Panc1 (cell line): ENCODE results near the gene PTTG2. TPM values are rescaled to one million over a fixed set of nuclear protein-coding genes. Genes with fewer than 3 reads are reported as not detected.

ENCODE experiments used
- ATAC-seq: fragments of 200-7000 bp; cut with Tn5 transposase; 2 replicates; pipeline ENCODE4 v1.9.1; 2020; ENCODE audit warnings: mild to moderate bottlenecking, moderate library complexity
- Bru-seq: library from RNA; stranded (reverse); fragments of 400-500 nt; gene quantifications from one replicate; lab custom pipeline; 2021; lab: Mats Ljungman, UMichigan
- BruChase-seq, 2 experiments: library from RNA; stranded (reverse); fragments of 400-500 nt; gene quantifications; one replicate each; lab custom pipeline; 2021; lab: Mats Ljungman, UMichigan
- BruUV-seq: library from RNA; stranded (reverse); fragments of 400-500 nt; replicated peaks from 2 replicates; lab custom pipeline; 2021; lab: Mats Ljungman, UMichigan
- CTCF ChIA-PET: fragments of 300-600 bp; sonication (Branson Sonifier 250); formaldehyde crosslinking; loops from one replicate; lab custom pipeline; 2022; ENCODE audit warnings: antibody characterized with exemption; lab: Charles Lee
- POLR2A ChIA-PET: fragments of 300-600 bp; sonication (Branson Sonifier 250); formaldehyde crosslinking; loops from one replicate; lab custom pipeline; 2022; ENCODE audit warnings: antibody characterized with exemption; lab: Charles Lee
- DNase-seq: peaks from one replicate; pipeline ENCODE4 v3.0.0-alpha.2; 2010; ENCODE audit warnings: low read depth, low spot score
- H3K27ac ChIP-seq: 2 replicates; pipeline ENCODE4 v1.5.1; 2011; ENCODE audit warnings: mild to moderate bottlenecking, low read length, inconsistent platforms
- H3K27me3 ChIP-seq: fragments of 200-500 bp; sonication (Bioruptor generic); 2 replicates; pipeline ENCODE4 v1.6.0; 2014; ENCODE audit warnings: low read length, inconsistent platforms; ENCODE audit not compliant: control insufficient read depth, insufficient read depth
- H3K36me3 ChIP-seq: fragments of 200-500 bp; sonication (Bioruptor generic); 2 replicates; pipeline ENCODE4 v1.5.1; 2014; ENCODE audit warnings: inconsistent platforms, mild to moderate bottlenecking, low read length, moderate library complexity; ENCODE audit not compliant: control insufficient read depth, insufficient read depth
- H3K4me1 ChIP-seq: 2 replicates; pipeline ENCODE4 v1.5.1; 2011; ENCODE audit warnings: inconsistent platforms, mild to moderate bottlenecking, low read length, moderate library complexity; ENCODE audit not compliant: control insufficient read depth, insufficient read depth
- H3K4me3 ChIP-seq, 2 experiments: 2 replicates each; pipeline ENCODE4 v1.5.1; 2011 to 2012; ENCODE audit warnings: low read depth in 2 of 2, low read length in 2 of 2, mild to moderate bottlenecking in 2 of 2, inconsistent platforms in 1 of 2, moderate library complexity in 1 of 2
- H3K9me3 ChIP-seq: fragments of 200-500 bp; sonication (Bioruptor generic); 2 replicates; pipeline ENCODE4 v1.5.1; 2014; ENCODE audit warnings: low read depth, mild to moderate bottlenecking, inconsistent platforms, low read length, moderate library complexity; ENCODE audit not compliant: control insufficient read depth, insufficient read depth
- POLR2AphosphoS5 ChIP-seq: IDR thresholded peaks from 2 replicates; pipeline ENCODE4 v1.6.1; 2012; ENCODE audit warnings: mild to moderate bottlenecking, low read depth, low read length, moderate library complexity
- REST ChIP-seq, 2 experiments: IDR thresholded peaks; 2 replicates each; pipeline ENCODE4 v1.6.1; 2011 to 2012; ENCODE audit warnings: low read depth in 2 of 2, control low read depth in 1 of 2, low read length in 1 of 2, mild to moderate bottlenecking in 1 of 2, moderate library complexity in 1 of 2; ENCODE audit not compliant: insufficient read depth in 1 of 2
- SIN3A ChIP-seq: IDR thresholded peaks from 2 replicates; pipeline ENCODE4 v1.6.1; 2012; ENCODE audit warnings: low read depth, mild to moderate bottlenecking, low read length, moderate library complexity, borderline replicate concordance; ENCODE audit not compliant: insufficient read depth
- TCF7L2 ChIP-seq: IDR thresholded peaks from 2 replicates; pipeline ENCODE4 v1.6.1; 2011; ENCODE audit warnings: mild to moderate bottlenecking, low read depth, low read length, inconsistent platforms
- in situ Hi-C: cut with HindIII; loops from 2 replicates; pipeline ENCODE4 v1.10.0; 2016; ENCODE audit warnings: low sequenced_read_pairs, low pct_unique_long_range_greater_than_20kb
- intact Hi-C: fragments of 100-400 bp; cut with micrococcal nuclease; formaldehyde crosslinking; loops from one replicate; pipeline ENCODE4 v1.10.0; 2022; ENCODE audit not compliant: unreplicated experiment
- long read RNA-seq: library from polyadenylated mRNA; unstranded; transcript quantifications from one replicate; pipeline ENCODE4 v2.0.0, GENCODE V29; 2021; ENCODE audit not compliant: unreplicated experiment
- polyA plus RNA-seq: library from polyadenylated mRNA; unstranded; fragments of >200 nt; gene quantifications from one replicate; pipeline ENCODE4 v1.2.1, GENCODE V29; 2012; ENCODE audit warnings: missing spikeins; ENCODE audit not compliant: insufficient read length
- total RNA-seq: library from RNA; stranded (reverse); gene quantifications from one replicate; pipeline ENCODE4 v1.2.1, GENCODE V29; 2021; ENCODE audit not compliant: unreplicated experiment
- TF ChIP-seq, protein P1 (sequence below): fragments of 450-650 bp; IDR thresholded peaks from 2 replicates; pipeline ENCODE4 v1.5.1; 2017; ENCODE audit warnings: mild to moderate bottlenecking

PTTG2 gene
- not detected for total RNA-seq
- not detected for polyA plus RNA-seq
- Bru-seq, nascent RNA: not detected
- not detected for BruChase-seq, experiment 1, labeled RNA remaining after a 2-hour chase
- BruChase-seq, experiment 2, labeled RNA remaining after a 6-hour chase: not detected
- long read RNA-seq: 0 reads

DNA sequence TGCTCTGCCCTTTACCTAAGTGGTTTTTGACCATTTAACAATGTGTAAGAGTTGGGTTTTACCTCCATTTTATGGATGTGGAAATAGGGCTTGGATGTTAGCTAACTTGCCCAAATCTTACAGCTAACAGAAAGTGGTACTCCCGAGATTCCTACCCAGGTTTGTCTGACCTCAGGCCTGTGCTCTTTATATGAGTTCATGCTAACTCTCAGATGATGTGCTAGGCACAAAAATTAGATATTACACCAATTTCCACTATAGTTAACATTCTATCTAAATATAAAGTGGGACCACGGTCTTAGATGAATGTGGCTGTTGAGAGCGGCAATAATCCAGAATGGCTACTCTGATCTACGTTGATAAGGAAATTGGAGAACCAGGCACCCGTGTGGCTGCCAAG lies at the start of gene PTTG2:
Gene PTTG2, plus strand, starts transcription at position 301 of the 400 bp plus-strand sequence. Its CDS starts 37 bp downstream, at position 338.
- TF ChIP-seq TCF7L2: no peak
- no peak for TF ChIP-seq POLR2AphosphoS5
- in situ Hi-C loops (no loop called here), intact Hi-C loops (no loop called here)
- ATAC-seq: no peak
- no peak within 1 kb of the TSS for H3K4me3 ChIP-seq
- no peak for DNase-seq
- H3K36me3 ChIP-seq: no peaks in the 10 kb centered on the region
- ChIA-PET POLR2A (no interaction called here), CTCF (no interaction called here)
- H3K27ac ChIP-seq: no peak within 1 kb of the TSS
- H3K27me3 ChIP-seq: no peaks in the 10 kb centered on the region
- H3K9me3 ChIP-seq: no peaks in the 10 kb centered on the region
- no TSS peak for BruUV-seq
- H3K4me1 ChIP-seq: no peaks in the 10 kb centered on the region

DNA sequence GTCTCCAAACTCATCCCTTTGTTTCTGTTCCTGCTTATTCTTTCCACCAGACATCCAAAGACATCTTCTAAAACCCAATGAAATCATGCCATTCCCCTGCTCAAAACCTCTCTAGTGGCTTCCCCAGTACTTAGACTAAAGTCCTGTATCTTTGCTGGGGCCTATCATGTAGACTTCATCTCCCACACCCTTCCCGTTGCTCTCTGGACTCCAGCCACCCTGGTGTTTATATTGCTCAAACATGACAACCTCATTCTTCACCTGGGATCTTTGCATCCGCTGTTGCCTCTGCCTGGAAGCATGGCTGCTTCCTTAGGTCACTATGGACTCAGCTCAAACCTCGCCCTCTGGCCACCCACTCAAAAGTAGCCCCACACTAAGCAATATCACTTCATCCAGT lies 45.7 kb upstream of the PTTG2 start:
- POLR2A ChIA-PET: no interaction called here
- TF ChIP-seq, protein P1, sequence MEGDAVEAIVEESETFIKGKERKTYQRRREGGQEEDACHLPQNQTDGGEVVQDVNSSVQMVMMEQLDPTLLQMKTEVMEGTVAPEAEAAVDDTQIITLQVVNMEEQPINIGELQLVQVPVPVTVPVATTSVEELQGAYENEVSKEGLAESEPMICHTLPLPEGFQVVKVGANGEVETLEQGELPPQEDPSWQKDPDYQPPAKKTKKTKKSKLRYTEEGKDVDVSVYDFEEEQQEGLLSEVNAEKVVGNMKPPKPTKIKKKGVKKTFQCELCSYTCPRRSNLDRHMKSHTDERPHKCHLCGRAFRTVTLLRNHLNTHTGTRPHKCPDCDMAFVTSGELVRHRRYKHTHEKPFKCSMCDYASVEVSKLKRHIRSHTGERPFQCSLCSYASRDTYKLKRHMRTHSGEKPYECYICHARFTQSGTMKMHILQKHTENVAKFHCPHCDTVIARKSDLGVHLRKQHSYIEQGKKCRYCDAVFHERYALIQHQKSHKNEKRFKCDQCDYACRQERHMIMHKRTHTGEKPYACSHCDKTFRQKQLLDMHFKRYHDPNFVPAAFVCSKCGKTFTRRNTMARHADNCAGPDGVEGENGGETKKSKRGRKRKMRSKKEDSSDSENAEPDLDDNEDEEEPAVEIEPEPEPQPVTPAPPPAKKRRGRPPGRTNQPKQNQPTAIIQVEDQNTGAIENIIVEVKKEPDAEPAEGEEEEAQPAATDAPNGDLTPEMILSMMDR: no peak
- DNase-seq (no peak), ATAC-seq (no peak)
- intact Hi-C loops: no loop called here
- CTCF ChIA-PET: no interaction called here
- in situ Hi-C loops: no loop called here
- Histone ChIP-seq H3K27ac (no peak overlapping the region), H3K4me3 (no peak overlapping the region), H3K36me3 (no peaks in the 10 kb centered on the region), H3K9me3 (no peaks in the 10 kb centered on the region), H3K4me1 (no peaks in the 10 kb centered on the region), H3K27me3 (peaks cover 6% of the 10 kb centered on the region; the same call in 1 of the 2 replicates)
- no TSS peak for BruUV-seq

DNA sequence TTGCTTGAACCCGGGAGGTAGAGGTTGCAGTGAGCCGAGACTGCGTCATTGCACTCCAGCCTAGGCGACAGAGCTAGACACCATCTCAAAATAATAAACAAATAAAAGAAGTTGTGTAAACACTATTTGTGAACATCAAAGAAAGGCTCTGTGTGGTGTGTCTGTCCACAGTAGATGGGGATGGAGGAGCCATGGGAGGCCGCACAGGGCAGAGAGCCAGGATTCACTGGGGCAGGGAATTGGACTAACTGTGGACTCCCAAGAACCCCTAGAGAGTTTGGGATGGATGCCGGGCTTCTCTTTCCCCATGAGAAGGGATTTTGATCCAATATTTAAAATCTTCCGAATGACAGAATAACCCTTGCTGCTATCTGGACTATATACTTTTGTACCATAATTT lies 42.8 kb upstream of the PTTG2 start:
- no peaks in the 10 kb centered on the region for H3K4me1 ChIP-seq
- H3K36me3 ChIP-seq: no peaks in the 10 kb centered on the region
- DNase-seq (no peak), ATAC-seq (no peak)
- no TSS peak for BruUV-seq
- intact Hi-C loops: no loop called here
- POLR2A ChIA-PET: no interaction called here
- H3K9me3 ChIP-seq: no peaks in the 10 kb centered on the region
- H3K4me3 ChIP-seq: no peak overlapping the region
- CTCF ChIA-PET: interaction anchor here (0.5 kb wide), 1 partner anchor 92 kb away, joined by 3 read pairs; no protein-coding TSS in a partner anchor
- H3K27ac ChIP-seq: no peak overlapping the region
- TF ChIP-seq REST (IDR thresholded peaks at IDR 0.05; ENCODE audit: insufficient read depth in 1 of 2, low read depth in 2 of 2, low read length in 1 of 2) (no peak), POLR2AphosphoS5 (no peak), SIN3A (no peak), TCF7L2 (no peak)
- TF ChIP-seq, protein P1: no peak
- H3K27me3 ChIP-seq: peaks cover 3% of the 10 kb centered on the region; the same call in 1 of the 2 replicates
- in situ Hi-C loops: no loop called here
